ENCODE data around the gene RNASE2.
"Not testable (repeated sequence)": the region's sequence is repeated elsewhere in the genome, so short reads cannot be mapped to it uniquely, and the experiment has no call there.

The RNASE2 gene

GRCh38 chr14:20954736-20955537 is at the start of gene RNASE2:
RNASE2 (plus strand) TSS chr14:20955487; CDS start chr14:20955772, 285 bp downstream.
- DNase-seq (ENCODE audit: low read depth in 3 of 3) = not testable (repeated sequence)

GRCh38 chr14:20905676-20906075 is 49.6 kb upstream of the RNASE2 start:
- no peak for DNase-seq (ENCODE audit: low read depth in 3 of 3)

- no peak for DNase-seq (ENCODE audit: low read depth in 3 of 3)
Observed at GRCh38 chr14:20907214-20907613, 48.1 kb upstream of the RNASE2 start.

- DNase-seq (ENCODE audit: low read depth in 3 of 3) = not testable (repeated sequence)
Observed at GRCh38 chr14:20910822-20911221, 44.5 kb upstream of the RNASE2 start.

GRCh38 chr14:20919038-20919756 is 36.1 kb upstream of the RNASE2 start:
- DNase-seq (ENCODE audit: low read depth in 3 of 3) = not testable (repeated sequence)

GRCh38 chr14:20923766-20924297 is 31.5 kb upstream of the RNASE2 start:
- not testable (repeated sequence) for DNase-seq (ENCODE audit: low read depth in 3 of 3)

- no peak for DNase-seq (ENCODE audit: low read depth in 3 of 3)
Observed at GRCh38 chr14:20934148-20934762, 21.0 kb upstream of the RNASE2 start.

- DNase-seq (ENCODE audit: low read depth in 3 of 3) = no peak
Observed at GRCh38 chr14:20935303-20935984, 19.8 kb upstream of the RNASE2 start.

- DNase-seq (ENCODE audit: low read depth in 3 of 3) = not testable (repeated sequence)
Observed at GRCh38 chr14:20945146-20945545, 10.1 kb upstream of the RNASE2 start.

GRCh38 chr14:20946707-20947106 is 8.6 kb upstream of the RNASE2 start:
- not testable (repeated sequence) for DNase-seq (ENCODE audit: low read depth in 3 of 3)

GRCh38 chr14:20955538-20955873 is 219 bp downstream of the RNASE2 start:
- not testable (repeated sequence) for DNase-seq (ENCODE audit: low read depth in 3 of 3)

GRCh38 chr14:20956376-20956976 is 1.2 kb downstream of the RNASE2 start:
- DNase-seq (ENCODE audit: low read depth in 3 of 3) = no peak

- DNase-seq (ENCODE audit: low read depth in 3 of 3) = not testable (repeated sequence)
Observed at GRCh38 chr14:20958946-20959345, 3.7 kb downstream of the RNASE2 start.

GRCh38 chr14:20969336-20969735 is 14.0 kb downstream of the RNASE2 start:
- no peak for DNase-seq (ENCODE audit: low read depth in 3 of 3)

- no peak for DNase-seq (ENCODE audit: low read depth in 3 of 3)
Observed at GRCh38 chr14:20970647-20970982, 15.3 kb downstream of the RNASE2 start.

- DNase-seq (ENCODE audit: low read depth in 3 of 3) = peak; percentile 50 to 63 (median 61)
Observed at GRCh38 chr14:20970983-20971704, 15.9 kb downstream of the RNASE2 start.

- DNase-seq (ENCODE audit: low read depth in 3 of 3) = no peak
Observed at GRCh38 chr14:20971705-20972021, 16.4 kb downstream of the RNASE2 start.

- DNase-seq (ENCODE audit: low read depth in 3 of 3) = no peak
Observed at GRCh38 chr14:20973501-20973900, 18.2 kb downstream of the RNASE2 start.

- no peak for DNase-seq (ENCODE audit: low read depth in 3 of 3)
Observed at GRCh38 chr14:20976291-20976690, 21.0 kb downstream of the RNASE2 start.

- DNase-seq (ENCODE audit: low read depth in 3 of 3) = no peak
Observed at GRCh38 chr14:20978687-20979086, 23.4 kb downstream of the RNASE2 start.

- DNase-seq (ENCODE audit: low read depth in 3 of 3) = no peak
Observed at GRCh38 chr14:20980906-20981305, 25.6 kb downstream of the RNASE2 start.

All from stimulated activated CD4-positive, alpha-beta T cell treated with anti-CD3 and anti-CD28 coated beads, TNF-alpha, amount 100 ng/mL, for 4 hours (primary cell).